H9 (cell line): ENCODE data around the gene SPCS2. TPM values are rescaled to one million over a fixed set of nuclear protein-coding genes. Genes with fewer than 3 reads are reported as not detected.

Experiments
- DNase-seq: peaks from one replicate; pipeline ENCODE4 v3.0.0-alpha.2; 2017
- H2AFZ ChIP-seq: one replicate; pipeline ENCODE4 v1.6.1; 2013; ENCODE audit warnings: mild to moderate bottlenecking, low read length, control low read depth, moderate library complexity
- H2AK5ac ChIP-seq: 2 replicates; pipeline ENCODE4 v1.6.1; 2013; ENCODE audit warnings: low read length, control low read depth, mixed read lengths; ENCODE audit not compliant: insufficient read length
- H2BK120ac ChIP-seq: one replicate; pipeline ENCODE4 v1.6.1; 2013; ENCODE audit warnings: low read depth, mild to moderate bottlenecking, low read length, control low read depth, inconsistent platforms; ENCODE audit not compliant: poor library complexity, severe bottlenecking
- H2BK12ac ChIP-seq: 2 replicates; pipeline ENCODE4 v1.6.1; 2013; ENCODE audit warnings: low read length, control low read depth, mixed read lengths, low read depth; ENCODE audit not compliant: insufficient read length
- H2BK15ac ChIP-seq: 2 replicates; pipeline ENCODE4 v1.6.1; 2013; ENCODE audit warnings: low read depth, low read length, control low read depth
- H2BK20ac ChIP-seq: one replicate; pipeline ENCODE4 v1.6.1; 2013; ENCODE audit warnings: low read depth, mild to moderate bottlenecking, low read length, control low read depth, inconsistent platforms; ENCODE audit not compliant: poor library complexity, severe bottlenecking
- H2BK5ac ChIP-seq: 2 replicates; pipeline ENCODE4 v1.6.1; 2013; ENCODE audit warnings: low read length, control low read depth, mixed read lengths; ENCODE audit not compliant: insufficient read length
- H3K14ac ChIP-seq: 2 replicates; pipeline ENCODE4 v1.6.1; 2013; ENCODE audit warnings: low read length, control low read depth; ENCODE audit not compliant: insufficient read depth
- H3K18ac ChIP-seq: 2 replicates; pipeline ENCODE4 v1.6.1; 2013; ENCODE audit warnings: low read depth, mild to moderate bottlenecking, mixed read lengths, low read length, control low read depth; ENCODE audit not compliant: insufficient read length
- H3K23ac ChIP-seq: 2 replicates; pipeline ENCODE4 v1.6.1; 2013; ENCODE audit warnings: low read length, control low read depth, mixed read lengths, low read depth; ENCODE audit not compliant: insufficient read length
- H3K23me2 ChIP-seq: 2 replicates; pipeline ENCODE4 v1.6.1; 2013; ENCODE audit warnings: low read depth, mild to moderate bottlenecking, mixed read lengths, low read length, control low read depth; ENCODE audit not compliant: insufficient read length, poor library complexity, severe bottlenecking
- H3K27ac ChIP-seq: 2 replicates; pipeline ENCODE4 v1.5.1; 2013; ENCODE audit warnings: low read length, control low read depth, mixed read lengths, low read depth; ENCODE audit not compliant: insufficient read length
- H3K27me3 ChIP-seq: 2 replicates; pipeline ENCODE4 v1.6.1; 2013; ENCODE audit warnings: low read length, control low read depth, inconsistent platforms; ENCODE audit not compliant: insufficient read depth
- H3K4ac ChIP-seq: 2 replicates; pipeline ENCODE4 v1.6.1; 2013; ENCODE audit warnings: low read depth, mild to moderate bottlenecking, control low read depth, inconsistent platforms, low read length, moderate library complexity
- H3K4me1 ChIP-seq: 2 replicates; pipeline ENCODE4 v1.6.1; 2013; ENCODE audit warnings: low read length, control low read depth, inconsistent platforms; ENCODE audit not compliant: insufficient read depth
- H3K4me2 ChIP-seq: 2 replicates; pipeline ENCODE4 v1.6.1; 2013; ENCODE audit warnings: low read length, control low read depth, mixed read lengths; ENCODE audit not compliant: insufficient read length, insufficient read depth
- H3K56ac ChIP-seq: 2 replicates; pipeline ENCODE4 v1.6.1; 2013; ENCODE audit warnings: low read depth, mild to moderate bottlenecking, mixed read lengths, low read length, control low read depth; ENCODE audit not compliant: insufficient read length
- H3K79me1 ChIP-seq: 2 replicates; pipeline ENCODE4 v1.6.1; 2013; ENCODE audit warnings: low read depth, mild to moderate bottlenecking, moderate library complexity, low read length, control low read depth, inconsistent platforms; ENCODE audit not compliant: insufficient read depth, poor library complexity, severe bottlenecking
- H3K79me2 ChIP-seq: 2 replicates; pipeline ENCODE4 v1.6.1; 2013; ENCODE audit warnings: low read length, control low read depth, inconsistent platforms; ENCODE audit not compliant: insufficient read depth
- H3K9ac ChIP-seq: 2 replicates; pipeline ENCODE4 v1.6.1; 2013; ENCODE audit warnings: low read length, control low read depth, mixed read lengths; ENCODE audit not compliant: insufficient read length; ENCODE audit errors: extremely low read depth
- H3K9me3 ChIP-seq: one replicate; pipeline ENCODE4 v1.6.1; 2013; ENCODE audit warnings: low read depth, low read length, inconsistent platforms; ENCODE audit not compliant: control insufficient read depth
- H3T11ph ChIP-seq: one replicate; pipeline ENCODE4 v1.6.1; 2013; ENCODE audit warnings: mild to moderate bottlenecking, low read length, control low read depth, inconsistent platforms
- H4K20me1 ChIP-seq: one replicate; pipeline ENCODE4 v1.6.1; 2013; ENCODE audit not compliant: control insufficient read depth, insufficient read length, insufficient read depth
- H4K5ac ChIP-seq: 2 replicates; pipeline ENCODE4 v1.6.1; 2013; ENCODE audit warnings: low read depth, mild to moderate bottlenecking, mixed read lengths, low read length, control low read depth; ENCODE audit not compliant: insufficient read length
- H4K8ac ChIP-seq: replicated peaks from 2 replicates; pipeline ENCODE4 v1.6.1; 2013; ENCODE audit warnings: low read length, control low read depth, mixed read lengths, low read depth; ENCODE audit not compliant: insufficient read length
- H4K91ac ChIP-seq: 2 replicates; pipeline ENCODE4 v1.6.1; 2013; ENCODE audit warnings: low read depth, mild to moderate bottlenecking, moderate library complexity, mixed read lengths, low read length, control low read depth; ENCODE audit not compliant: insufficient read length
- H3K27ac Mint-ChIP-seq, 3 experiments: 2 replicates in 2 of 3; 3 replicates in 1 of 3; pipeline ENCODE4 v1.8.0; 2020 to 2021; ENCODE audit warnings: mixed read lengths in 3 of 3, mild to moderate bottlenecking in 1 of 3, moderate library complexity in 1 of 3
- H3K27me3 Mint-ChIP-seq: 2 replicates; pipeline ENCODE4 v1.8.0; 2021; ENCODE audit warnings: low read depth, mild to moderate bottlenecking, moderate library complexity, mixed read lengths
- H3K36me3 Mint-ChIP-seq, 3 experiments: 2 replicates in 2 of 3; 3 replicates in 1 of 3; pipeline ENCODE4 v1.8.0; 2020 to 2021; ENCODE audit warnings: low read depth in 3 of 3, mixed read lengths in 3 of 3; ENCODE audit not compliant: insufficient read depth in 1 of 3
- H3K4me1 Mint-ChIP-seq, 2 experiments: 2 replicates each; pipeline ENCODE4 v1.8.0; 2020; ENCODE audit warnings: mixed read lengths in 2 of 2
- H3K4me3 Mint-ChIP-seq, 2 experiments: 2 replicates in 1 of 2; 3 replicates in 1 of 2; pipeline ENCODE4 v1.8.0; 2020 to 2021; ENCODE audit warnings: mild to moderate bottlenecking in 2 of 2, mixed read lengths in 2 of 2, moderate library complexity in 1 of 2
- H3K9me3 Mint-ChIP-seq, 2 experiments: 2 replicates in 1 of 2; 3 replicates in 1 of 2; pipeline ENCODE4 v1.8.0; 2020; ENCODE audit warnings: mild to moderate bottlenecking in 2 of 2, mixed read lengths in 2 of 2, moderate library complexity in 1 of 2
- WGBS: extraction: QIAGEN DNeasy Blood & Tissue Kit; methylation state at CpG from one replicate; pipeline ENCODE4 v1.1.7; 2013; ENCODE audit warnings: missing lambda C conversion rate, low lambda C conversion rate, mixed read lengths; ENCODE audit not compliant: insufficient read length; ENCODE audit errors: extremely low coverage; 5-methylcytosine and 5-hydroxymethylcytosine counted together
- total RNA-seq: library from RNA; stranded (reverse); gene quantifications from 2 replicates; pipeline ENCODE4 v1.2.1, GENCODE V29; 2021
- TF ChIP-seq, protein P1 (sequence below): fragments of 200-600 bp; sonication (generic); conservative IDR thresholded peaks from 3 replicates; pipeline ENCODE4 v1.8.0; 2021; ENCODE audit warnings: antibody characterized with exemption, mild to moderate bottlenecking

The SPCS2 gene
- total RNA-seq, 1 experiment from 2014 or later: 144 TPM

DNA sequence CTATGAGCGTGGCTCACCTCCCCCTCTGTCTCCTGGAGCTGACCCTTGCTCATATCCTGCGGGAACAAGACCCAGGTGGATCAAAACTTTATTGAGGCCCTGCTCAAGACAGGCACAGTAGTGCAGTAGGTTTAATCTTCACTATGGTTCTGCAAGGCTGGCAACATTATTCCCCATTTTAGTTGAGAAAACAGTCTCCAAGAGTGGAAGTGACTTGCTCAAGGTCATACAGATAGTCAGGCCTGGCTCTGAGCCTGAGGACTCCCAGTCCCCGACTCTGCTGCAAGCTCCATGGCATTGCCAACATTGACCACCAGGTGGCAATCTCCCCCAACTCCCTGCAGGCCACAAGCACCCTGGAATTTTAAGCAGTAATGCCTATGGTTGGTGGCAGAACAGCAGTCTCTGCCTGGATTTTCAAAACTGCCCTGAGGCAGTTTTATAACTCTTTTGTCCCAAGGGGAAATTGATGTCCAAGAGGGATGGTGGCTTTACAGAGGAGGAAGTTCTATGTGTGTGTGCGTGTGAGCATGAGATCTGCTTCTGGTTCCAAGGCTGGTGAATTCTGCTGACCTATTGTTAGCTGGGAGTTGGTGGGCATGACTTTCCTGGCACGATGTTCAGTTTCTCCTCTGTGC lies 73.8 kb downstream of the SPCS2 start:
- Mint-ChIP-seq H3K9me3 (peaks cover 24 to 28% of the 10 kb centered on the region in 2 experiments), H3K36me3 (peaks cover 14 to 26% (median 23%) of the 10 kb centered on the region in 3 experiments), H3K27me3 (no peaks in the 10 kb centered on the region; the same call in 1 of the 2 replicates), H3K27ac (no peak overlapping the region; a peak in 1 of 7 replicates), H3K4me3 (no peak overlapping the region), H3K4me1 (peaks cover 0 to 3% of the 10 kb centered on the region in 2 experiments; a peak in 1 of 4 replicates)
- Histone ChIP-seq H3K9me3 (peaks cover 4% of the 10 kb centered on the region), H2BK120ac (no peak overlapping the region), H2AFZ (no peak overlapping the region), H2BK5ac (no peak overlapping the region), H4K20me1 (no peaks in the 10 kb centered on the region), H2AK5ac (no peak overlapping the region), H2BK15ac (no peak overlapping the region), H3K27ac (no peak overlapping the region), H3K18ac (no peak overlapping the region), H3K4me2 (no peak overlapping the region), H3K56ac (no peak overlapping the region), H3T11ph (no peak overlapping the region), H2BK12ac (no peak overlapping the region), H4K5ac (no peak overlapping the region), H2BK20ac (no peak overlapping the region), H3K79me2 (no peaks in the 10 kb centered on the region), H3K14ac (no peak overlapping the region), H3K9ac (no peak overlapping the region), H4K91ac (no peak overlapping the region), H3K4me1 (no peaks in the 10 kb centered on the region), H3K27me3 (no peaks in the 10 kb centered on the region), H3K23ac (no peak overlapping the region), H4K8ac (no peak overlapping the region), H3K23me2 (no peaks in the 10 kb centered on the region), H3K4ac (no peak overlapping the region), H3K79me1 (no peaks in the 10 kb centered on the region)
- DNase-seq: peak; percentile 85
- TF ChIP-seq, protein P1, sequence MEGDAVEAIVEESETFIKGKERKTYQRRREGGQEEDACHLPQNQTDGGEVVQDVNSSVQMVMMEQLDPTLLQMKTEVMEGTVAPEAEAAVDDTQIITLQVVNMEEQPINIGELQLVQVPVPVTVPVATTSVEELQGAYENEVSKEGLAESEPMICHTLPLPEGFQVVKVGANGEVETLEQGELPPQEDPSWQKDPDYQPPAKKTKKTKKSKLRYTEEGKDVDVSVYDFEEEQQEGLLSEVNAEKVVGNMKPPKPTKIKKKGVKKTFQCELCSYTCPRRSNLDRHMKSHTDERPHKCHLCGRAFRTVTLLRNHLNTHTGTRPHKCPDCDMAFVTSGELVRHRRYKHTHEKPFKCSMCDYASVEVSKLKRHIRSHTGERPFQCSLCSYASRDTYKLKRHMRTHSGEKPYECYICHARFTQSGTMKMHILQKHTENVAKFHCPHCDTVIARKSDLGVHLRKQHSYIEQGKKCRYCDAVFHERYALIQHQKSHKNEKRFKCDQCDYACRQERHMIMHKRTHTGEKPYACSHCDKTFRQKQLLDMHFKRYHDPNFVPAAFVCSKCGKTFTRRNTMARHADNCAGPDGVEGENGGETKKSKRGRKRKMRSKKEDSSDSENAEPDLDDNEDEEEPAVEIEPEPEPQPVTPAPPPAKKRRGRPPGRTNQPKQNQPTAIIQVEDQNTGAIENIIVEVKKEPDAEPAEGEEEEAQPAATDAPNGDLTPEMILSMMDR: peak; percentile 97
- no CpG with 5 or more reads among the region's 5 CpGs for WGBS
